ENCODE data around the gene ENTPD6. TPM values are rescaled to one million over a fixed set of nuclear protein-coding genes. Genes with fewer than 3 reads are reported as not detected.

The ENTPD6 gene
- total RNA-seq, 2 donors from 2014 or later: 77.1 to 93.6 TPM

GRCh38 chr20:25236450-25237304 is 41.2 kb downstream of the ENTPD6 start:
- H3K27ac Mint-ChIP-seq: no peak overlapping the region
- Histone ChIP-seq H3K9ac (ENCODE audit: extremely low read depth, low read length, poor library complexity, severe bottlenecking) (no peak overlapping the region), H3K4me3 (ENCODE audit: low read length) (no peak overlapping the region), H3K4me1 (ENCODE audit: control insufficient read depth, insufficient read depth, low read length) (peaks cover 8% of the 10 kb centered on the region), H3K27me3 (ENCODE audit: control insufficient read depth, insufficient read depth, low read length, poor library complexity, severe bottlenecking) (no peaks in the 10 kb centered on the region), H3K27ac (ENCODE audit: low read depth, low read length) (no peak overlapping the region), H3K9me3 (ENCODE audit: control insufficient read depth, low read length) (no peaks in the 10 kb centered on the region), H3K36me3 (ENCODE audit: control insufficient read depth, insufficient read depth, low read length) (no peaks in the 10 kb centered on the region)
- H3K36me3 Mint-ChIP-seq (ENCODE audit: low read depth): no peaks in the 10 kb centered on the region
- no peaks in the 10 kb centered on the region for H3K9me3 Mint-ChIP-seq
- H3K27me3 Mint-ChIP-seq (ENCODE audit: insufficient read depth): peaks cover 3% of the 10 kb centered on the region
- peaks cover 41% of the 10 kb centered on the region for H3K4me1 Mint-ChIP-seq
- H3K4me3 Mint-ChIP-seq: no peak overlapping the region
- TF ChIP-seq CTCF (conservative IDR thresholded peaks at IDR 0.05): no peak
- WGBS, 2 experiments (ENCODE audit: insufficient coverage in 1 of 2, insufficient read length in 1 of 2): 73 to 80% methylated on average over 12 to 15 of the region's 15 CpGs
- DNase-seq: peak; percentile 80

GRCh38 chr20:25237610-25238318 is 42.3 kb downstream of the ENTPD6 start:
- no peak overlapping the region for H3K27ac Mint-ChIP-seq
- Histone ChIP-seq H3K9ac (ENCODE audit: extremely low read depth, low read length, poor library complexity, severe bottlenecking) (no peak overlapping the region), H3K4me3 (ENCODE audit: low read length) (no peak overlapping the region), H3K4me1 (ENCODE audit: control insufficient read depth, insufficient read depth, low read length) (peaks cover 8% of the 10 kb centered on the region), H3K36me3 (ENCODE audit: control insufficient read depth, insufficient read depth, low read length) (no peaks in the 10 kb centered on the region), H3K9me3 (ENCODE audit: control insufficient read depth, low read length) (no peaks in the 10 kb centered on the region), H3K27me3 (ENCODE audit: control insufficient read depth, insufficient read depth, low read length, poor library complexity, severe bottlenecking) (no peaks in the 10 kb centered on the region), H3K27ac (ENCODE audit: low read depth, low read length) (no peak overlapping the region)
- peaks cover 49% of the 10 kb centered on the region for H3K4me1 Mint-ChIP-seq
- no peaks in the 10 kb centered on the region for H3K36me3 Mint-ChIP-seq (ENCODE audit: low read depth)
- no peak for DNase-seq
- no peak overlapping the region for H3K4me3 Mint-ChIP-seq
- 73 to 87% methylated on average over 3 to 10 of the region's 10 CpGs for WGBS, 2 experiments (ENCODE audit: insufficient coverage in 1 of 2, insufficient read length in 1 of 2)
- no peaks in the 10 kb centered on the region for H3K9me3 Mint-ChIP-seq
- peaks cover 5% of the 10 kb centered on the region for H3K27me3 Mint-ChIP-seq (ENCODE audit: insufficient read depth)
- TF ChIP-seq CTCF (conservative IDR thresholded peaks at IDR 0.05): no peak

GRCh38 chr20:25238319-25239037 is 43.0 kb downstream of the ENTPD6 start:
- Histone ChIP-seq H3K27ac (ENCODE audit: low read depth, low read length) (no peak overlapping the region), H3K9me3 (ENCODE audit: control insufficient read depth, low read length) (peaks cover 6% of the 10 kb centered on the region), H3K27me3 (ENCODE audit: control insufficient read depth, insufficient read depth, low read length, poor library complexity, severe bottlenecking) (no peaks in the 10 kb centered on the region), H3K9ac (ENCODE audit: extremely low read depth, low read length, poor library complexity, severe bottlenecking) (no peak overlapping the region), H3K4me3 (ENCODE audit: low read length) (no peak overlapping the region), H3K36me3 (ENCODE audit: control insufficient read depth, insufficient read depth, low read length) (no peaks in the 10 kb centered on the region), H3K4me1 (ENCODE audit: control insufficient read depth, insufficient read depth, low read length) (peaks cover 3% of the 10 kb centered on the region)
- Mint-ChIP-seq H3K4me1 (peaks cover 43% of the 10 kb centered on the region), H3K9me3 (peaks cover under 1% of the 10 kb centered on the region), H3K36me3 (ENCODE audit: low read depth) (no peaks in the 10 kb centered on the region), H3K4me3 (no peak overlapping the region), H3K27me3 (ENCODE audit: insufficient read depth) (peaks cover 7% of the 10 kb centered on the region), H3K27ac (no peak overlapping the region)
- 94 to 95% methylated on average over 8 to 12 of the region's 12 CpGs for WGBS, 2 experiments (ENCODE audit: insufficient coverage in 1 of 2, insufficient read length in 1 of 2)
- TF ChIP-seq CTCF (conservative IDR thresholded peaks at IDR 0.05): no peak
- no peak for DNase-seq

Data from endodermal cell (in vitro differentiated cells).